SK-N-MC (cell line): ENCODE measurements around the gene SLC43A1.

ENCODE experiments used
- EZH2 ChIP-seq: fragments of 200-600 bp; sonication (generic); IDR thresholded peaks from one replicate; pipeline ENCODE4 v1.6.1; 2017; ENCODE audit warnings: antibody characterized with exemption
- FOXP2 ChIP-seq: optimal IDR thresholded peaks from 2 replicates; pipeline ENCODE3; 2011; ENCODE audit warnings: mild to moderate bottlenecking, moderate library complexity; ENCODE audit not compliant: insufficient read depth; ENCODE audit errors: extremely low read length, control extremely low read depth
- POLR2AphosphoS5 ChIP-seq: IDR thresholded peaks from 2 replicates; pipeline ENCODE4 v1.6.1; 2012; ENCODE audit warnings: mild to moderate bottlenecking, low read depth, low read length, borderline replicate concordance

- no peak for TF ChIP-seq EZH2
- no peak for TF ChIP-seq POLR2AphosphoS5
- no peak for TF ChIP-seq FOXP2
Measured at GRCh38 chr11:57504511-57504910, 11.0 kb downstream of the SLC43A1 start.
